Neuron (in vitro differentiated cells): ENCODE data around the gene AMHR2.
"Not testable (repeated sequence)": the region's sequence is repeated elsewhere in the genome, so short reads cannot be mapped to it uniquely, and the experiment has no call there.

Experiments
- H2AFZ ChIP-seq: one replicate; pipeline ENCODE4 v1.6.1; 2013; ENCODE audit warnings: low read depth, mild to moderate bottlenecking, inconsistent platforms, low read length, moderate library complexity
- H3K27me3 ChIP-seq: one replicate; pipeline ENCODE4 v1.6.1; 2013; ENCODE audit warnings: low read length; ENCODE audit not compliant: insufficient read depth
- H3K36me3 ChIP-seq: one replicate; pipeline ENCODE4 v1.6.1; 2013; ENCODE audit warnings: low read length; ENCODE audit not compliant: insufficient read depth
- H3K4me1 ChIP-seq: one replicate; pipeline ENCODE4 v1.6.1; 2013; ENCODE audit warnings: low read length; ENCODE audit not compliant: insufficient read depth
- H3K4me3 ChIP-seq: 2 replicates; pipeline ENCODE4 v1.5.1; 2013; ENCODE audit warnings: mild to moderate bottlenecking, low read length, moderate library complexity
- H3K9me3 ChIP-seq: one replicate; pipeline ENCODE4 v1.6.1; 2013; ENCODE audit warnings: low read length

AMHR2 gene

GRCh38 chr12:53422247-53422646 lies 1.4 kb upstream of the AMHR2 start:
- H2AFZ ChIP-seq, H3K4me1 ChIP-seq, H3K4me3 ChIP-seq, H3K9me3 ChIP-seq, H3K27me3 ChIP-seq, H3K36me3 ChIP-seq: not testable (repeated sequence)

- H3K4me3 ChIP-seq = no peak overlapping the region
- H3K4me1 ChIP-seq = peaks cover 8% of the 10 kb centered on the region
- no peaks in the 10 kb centered on the region for H3K9me3 ChIP-seq
Observed at GRCh38 chr12:53424626-53425514, 1.2 kb downstream of the AMHR2 start.

GRCh38 chr12:53425515-53426150 lies 2.0 kb downstream of the AMHR2 start:
- Histone ChIP-seq H3K27me3 (peaks cover 5% of the 10 kb centered on the region), H3K4me3 (no peak overlapping the region), H3K36me3 (no peaks in the 10 kb centered on the region), H3K4me1 (peaks cover 8% of the 10 kb centered on the region), H2AFZ (no peak overlapping the region), H3K9me3 (no peaks in the 10 kb centered on the region)

More at GRCh38 chr12:53424626-53425514, 1.2 kb downstream of the AMHR2 start:
- Histone ChIP-seq H2AFZ (no peak overlapping the region), H3K27me3 (peaks cover 5% of the 10 kb centered on the region), H3K36me3 (no peaks in the 10 kb centered on the region)

- H2AFZ ChIP-seq = no peak overlapping the region
Observed at GRCh38 chr12:53427905-53428594, 4.4 kb downstream of the AMHR2 start.

GRCh38 chr12:53428741-53429140 lies 5.1 kb downstream of the AMHR2 start:
- H3K9me3 ChIP-seq = no peaks in the 10 kb centered on the region
- H2AFZ ChIP-seq = no peak overlapping the region
- peaks cover 5% of the 10 kb centered on the region for H3K27me3 ChIP-seq
- no peak overlapping the region for H3K4me3 ChIP-seq
- H3K36me3 ChIP-seq = no peaks in the 10 kb centered on the region
- peaks cover 6% of the 10 kb centered on the region for H3K4me1 ChIP-seq

More at GRCh38 chr12:53427905-53428594, 4.4 kb downstream of the AMHR2 start:
- Histone ChIP-seq H3K27me3 (peaks cover 5% of the 10 kb centered on the region), H3K9me3 (no peaks in the 10 kb centered on the region), H3K4me3 (no peak overlapping the region), H3K36me3 (no peaks in the 10 kb centered on the region), H3K4me1 (peaks cover 8% of the 10 kb centered on the region)

- no peak overlapping the region for H3K4me3 ChIP-seq
- peaks cover 3% of the 10 kb centered on the region for H3K4me1 ChIP-seq
- H3K9me3 ChIP-seq = no peaks in the 10 kb centered on the region
- H2AFZ ChIP-seq = no peak overlapping the region
- peaks cover 5% of the 10 kb centered on the region for H3K27me3 ChIP-seq
- H3K36me3 ChIP-seq = no peaks in the 10 kb centered on the region
Observed at GRCh38 chr12:53430116-53430515, 6.5 kb downstream of the AMHR2 start.

GRCh38 chr12:53431187-53431586 lies 7.5 kb downstream of the AMHR2 start:
- Histone ChIP-seq H2AFZ (no peak overlapping the region), H3K4me3 (no peak overlapping the region), H3K9me3 (no peaks in the 10 kb centered on the region), H3K27me3 (peaks cover 5% of the 10 kb centered on the region), H3K36me3 (no peaks in the 10 kb centered on the region), H3K4me1 (no peaks in the 10 kb centered on the region)

GRCh38 chr12:53435326-53435725 lies 11.7 kb downstream of the AMHR2 start:
- not testable (repeated sequence) for H3K9me3 ChIP-seq, H3K36me3 ChIP-seq, H3K4me1 ChIP-seq, H3K27me3 ChIP-seq, H3K4me3 ChIP-seq, H2AFZ ChIP-seq

GRCh38 chr12:53439582-53439981 lies 15.9 kb downstream of the AMHR2 start:
- not testable (repeated sequence) for H3K4me1 ChIP-seq, H3K4me3 ChIP-seq

GRCh38 chr12:53441040-53441833 lies 17.6 kb downstream of the AMHR2 start, which contains the start of gene PRR13:
PRR13 (plus strand) TSS chr12:53441734; CDS start chr12:53442715, 981 bp downstream.
- Histone ChIP-seq H2AFZ (peak within 1 kb of the TSS; percentile 82), H3K4me3 (peak within 1 kb of the TSS; percentile 80), H3K9me3 (no peaks in the 10 kb centered on the region), H3K4me1 (peaks cover 2% of the 10 kb centered on the region), H3K27me3 (no peaks in the 10 kb centered on the region), H3K36me3 (peaks cover 18% of the 10 kb centered on the region)

More at GRCh38 chr12:53439582-53439981, 15.9 kb downstream of the AMHR2 start:
- not testable (repeated sequence) for H3K27me3 ChIP-seq, H2AFZ ChIP-seq, H3K9me3 ChIP-seq, H3K36me3 ChIP-seq

GRCh38 chr12:53443955-53444354 lies 20.3 kb downstream of the AMHR2 start:
- H3K36me3 ChIP-seq = peaks cover 24% of the 10 kb centered on the region
- H3K4me1 ChIP-seq = peaks cover 2% of the 10 kb centered on the region
- H3K27me3 ChIP-seq = no peaks in the 10 kb centered on the region
- H3K9me3 ChIP-seq = no peaks in the 10 kb centered on the region
- H2AFZ ChIP-seq = no peak overlapping the region
- no peak overlapping the region for H3K4me3 ChIP-seq

- H3K4me3 ChIP-seq, H2AFZ ChIP-seq: not testable (repeated sequence)
Observed at GRCh38 chr12:53444593-53445325, 21.1 kb downstream of the AMHR2 start.

More at GRCh38 chr12:53444593-53445325, 21.1 kb downstream of the AMHR2 start:
- H3K27me3 ChIP-seq, H3K9me3 ChIP-seq, H3K4me1 ChIP-seq: not testable (repeated sequence)
- H3K36me3 ChIP-seq = peaks cover 24% of the 10 kb centered on the region
